ENCODE measurements around the gene KPNA6. TPM values are rescaled to one million over a fixed set of nuclear protein-coding genes. Genes with fewer than 3 reads are reported as not detected.

The KPNA6 gene
- total RNA-seq (2011; cell fraction: chromatin; rRNA removed; ENCODE audit: low replicate concordance), result 44.4 and 59.0 TPM in 2 replicates
- 21.2 and 22.4 TPM in 2 replicates for total RNA-seq (2011; cell fraction: nucleolus; rRNA removed)
- 36.6 and 51.3 TPM in 2 replicates for total RNA-seq (2011; cell fraction: nucleoplasm; rRNA removed)
- total RNA-seq (2014; rRNA removed) (20.1 and 26.7 TPM in 2 replicates), total RNA-seq (2014; rRNA removed; fragmentation: Illumina TruSeq; extraction: Trizol) (42.5 and 50.0 TPM in 2 replicates), total RNA-seq (2015; rRNA removed; fragmentation: Illumina TruSeq; extraction: Trizol) (36.9 and 38.9 TPM in 2 replicates), total RNA-seq (2021) (54.6 and 57.9 TPM in 2 replicates), polyA plus RNA-seq (2011; rRNA removed) (36.6 and 41.6 TPM in 2 replicates), polyA plus RNA-seq (2014; fragmentation: Illumina TruSeq; extraction: Trizol) (26.6 and 30.0 TPM in 2 replicates), polyA plus RNA-seq (2014; fragmentation: Nextera tagmentation; extraction: Ambion mirVana) (10 to 100 TPM; 24.8 to 32.2 TPM), polyA plus RNA-seq (2014; rRNA removed) (27.6 and 32.2 TPM in 2 replicates), polyA minus RNA-seq (2011; rRNA and poly(A)+ RNA removed) (47.4 and 66.2 TPM in 2 replicates), Bru-seq, nascent RNA (percentile 84 among the genes with signal in this experiment), BruChase-seq, experiment 1, labeled RNA remaining after a 2-hour chase (percentile 90 among the genes with signal in this experiment), BruChase-seq, experiment 2, labeled RNA remaining after a 6-hour chase (percentile 92 among the genes with signal in this experiment)
- 18.7 and 33.1 TPM in 2 replicates for polyA plus RNA-seq (2011; cell fraction: cytosol; rRNA removed)
- polyA plus RNA-seq (2011; cell fraction: nucleus; rRNA removed), result 17.1 and 19.8 TPM in 2 replicates
- polyA plus RNA-seq (2012), result 15.1 and 15.2 TPM in 2 replicates
- polyA minus RNA-seq (2011; cell fraction: cytosol; rRNA and poly(A)+ RNA removed), result 27.6 and 34.9 TPM in 2 replicates
- 8.8 and 20.9 TPM in 2 replicates for polyA minus RNA-seq (2011; cell fraction: nucleus; rRNA and poly(A)+ RNA removed)
- long read RNA-seq, experiment 1, full-length matches to known transcripts, result 27 of 52 reads
- long read RNA-seq, experiment 1, partial matches to known transcripts, result 16 of 52 reads
- long read RNA-seq, experiment 1, other reads (novel, unspliced or antisense), result 9 of 52 reads
- long read RNA-seq, experiment 2, full-length matches to known transcripts, result 1 of 16 reads
- long read RNA-seq, experiment 2, partial matches to known transcripts, result 13 of 16 reads
- long read RNA-seq, experiment 2, other reads (novel, unspliced or antisense), result 2 of 16 reads
- long read RNA-seq, experiment 3, full-length matches to known transcripts, result 10 of 18 reads
- long read RNA-seq, experiment 3, partial matches to known transcripts, result 3 of 18 reads
- long read RNA-seq, experiment 3, other reads (novel, unspliced or antisense), result 5 of 18 reads

- in situ Hi-C loops (cut with MboI) (no loop called here), intact Hi-C loops (cut with micrococcal nuclease) (loop anchor here (2.0 to 5.0 kb wide), 2 partner anchors 35 to 69 kb away; partner anchors contain the start of genes TMEM39B and TXLNA)
- DNase-seq (ENCODE audit: extremely low read depth in 1 of 4, low spot score in 3 of 4), result peak; percentile 81 to 98 (median 82)
- TSS peak; percentile 57 for BruUV-seq (replicated peaks)
- Histone ChIP-seq H3K27ac (ENCODE audit: extremely low read depth, low read depth, low read length) (peak within 1 kb of the TSS; percentile 83), H3K79me2 (ENCODE audit: control insufficient read depth, insufficient read depth, low read length) (peaks cover 54% of the 10 kb centered on the region), H2AFZ (ENCODE audit: low read depth, low read length) (peak within 1 kb of the TSS; percentile 85), H3K9ac (ENCODE audit: insufficient read depth in 1 of 2, low read depth in 2 of 2, low read length in 2 of 2) (peak within 1 kb of the TSS; percentile 95 to 99), H3K9me1 (ENCODE audit: control insufficient read depth, insufficient read depth, low read length) (peaks cover 3% of the 10 kb centered on the region), H3K4me1 (replicated peaks in 1 of 2; ENCODE audit: control insufficient read depth in 2 of 2, insufficient read depth in 2 of 2, low read length in 2 of 2) (peaks cover 28 to 33% of the 10 kb centered on the region in 2 experiments; a peak in 4 of 5 replicates), H3K4me2 (ENCODE audit: insufficient read depth, low read length) (peak within 1 kb of the TSS; percentile 98), H3K27me3 (ENCODE audit: control insufficient read depth in 2 of 2, insufficient read depth in 2 of 2, low read length in 2 of 2) (no peaks in the 10 kb centered on the region), H3K36me3 (ENCODE audit: control insufficient read depth, insufficient read depth, low read length) (peaks cover 26% of the 10 kb centered on the region; the same call in 2 of the 3 replicates), H3K9me3 (replicated peaks; ENCODE audit: control insufficient read depth, insufficient read depth, low read depth, low read length) (no peaks in the 10 kb centered on the region), H3K4me3 (peak within 1 kb of the TSS; percentile 72), H4K20me1 (replicated peaks; ENCODE audit: control insufficient read depth, insufficient read depth, low read length) (peaks cover 18% of the 10 kb centered on the region)
- ChIA-PET POLR2A (interaction anchor here (0.6 to 12.7 kb wide), 28 partner anchors 8 to 353 kb away, joined by 3 to 209 read pairs (median 3); partner anchors contain the start of genes CCDC28B, IQCC, TMEM39B and TXLNA), CTCF (ENCODE audit: low intra/inter-chr PET ratio) (no interaction called here)
- under 1% methylated on average over 45 of the region's 45 CpGs for WGBS (ENCODE audit: insufficient coverage, low coverage, missing lambda C conversion rate)
- peak; percentile 80 for ATAC-seq
- FAIRE-seq, result peak; percentile 93
- peak; percentile 73 for TF ChIP-seq NKRF (IDR thresholded peaks at IDR 0.05; ENCODE audit: borderline replicate concordance)
- TF ChIP-seq GTF2E2 (tag; IDR thresholded peaks at IDR 0.05), result peak; percentile 62; the same call in 1 of the 2 replicates
- TF ChIP-seq ZNF197 (CRISPR knock-in tag; IDR thresholded peaks at IDR 0.05; ENCODE audit: low read depth), result no peak
- TF ChIP-seq KAT7 (CRISPR knock-in tag; IDR thresholded peaks at IDR 0.05; ENCODE audit: borderline replicate concordance), result peak; percentile 84; the same call in 1 of the 2 replicates
- TF ChIP-seq PRDM10 (IDR thresholded peaks at IDR 0.05; ENCODE audit: partially characterized antibody), result peak; percentile 92
- TF ChIP-seq DMBX1 (CRISPR knock-in tag; IDR thresholded peaks at IDR 0.05; ENCODE audit: borderline replicate concordance), result peak; percentile 61; the same call in 1 of the 2 replicates
Observed at GRCh38 chr1:32107742-32108661, at the start of gene KPNA6. Gene KPNA6, plus strand, starts transcription at chr1:32108056. Its CDS starts 75 bp downstream, at chr1:32108131.
